Stomach (tissue), 4 donors: Measurements from ENCODE around the gene CCSER1.

Experiments used
- CTCF ChIP-seq, 7 experiments: fragments of 450-650 bp in 4 of 7; fragments of 200-600 bp in 3 of 7; sonication (generic) in 3 of 7; IDR thresholded peaks; one replicate each; pipeline ENCODE4 v1.5.1; 2016 to 2019; ENCODE audit warnings: antibody characterized with exemption in 7 of 7, control low read depth in 2 of 7, mild to moderate bottlenecking in 1 of 7
- EP300 ChIP-seq: sonication (generic); formaldehyde crosslinking; IDR thresholded peaks from one replicate; pipeline ENCODE4 v1.6.1; 2017; ENCODE audit warnings: antibody characterized with exemption
- POLR2A ChIP-seq, 4 donors: fragments of 450-650 bp; IDR thresholded peaks; one replicate each; pipeline ENCODE4 v1.6.1; 2016; ENCODE audit warnings: antibody characterized with exemption in 4 of 4, control low read depth in 2 of 4, mild to moderate bottlenecking in 1 of 4, moderate library complexity in 1 of 4

GRCh38 chr4:91362125-91362524 lies 1234.9 kb downstream of the CCSER1 start:
- TF ChIP-seq CTCF (IDR thresholded peaks at IDR 0.05) (no peak), EP300 (no peak), POLR2A (IDR thresholded peaks at IDR 0.05) (no peak)
